ENCODE results near the gene ENTHD1. TPM values are rescaled to one million over a fixed set of nuclear protein-coding genes. Genes with fewer than 3 reads are reported as not detected.

The ENTHD1 gene
- total RNA-seq, 1 experiment from 2014 or later = not detected

GRCh38 chr22:39833610-39834009, 60.0 kb downstream of the ENTHD1 start:
- H3K4me3 Mint-ChIP-seq = no peak overlapping the region
- Histone ChIP-seq H2BK120ac (ENCODE audit: low read depth, low read length, poor library complexity, severe bottlenecking) (no peak overlapping the region), H3K4me1 (ENCODE audit: insufficient read depth, low read length) (no peaks in the 10 kb centered on the region), H2BK5ac (ENCODE audit: insufficient read length, low read length) (no peak overlapping the region), H3K9ac (ENCODE audit: extremely low read depth, insufficient read length, low read length) (no peak overlapping the region), H4K20me1 (ENCODE audit: control insufficient read depth, insufficient read depth, insufficient read length) (no peaks in the 10 kb centered on the region), H3K4ac (ENCODE audit: low read depth, low read length) (no peak overlapping the region), H2AFZ (ENCODE audit: low read length) (no peak overlapping the region), H3K27ac (ENCODE audit: insufficient read length, low read depth, low read length) (no peak overlapping the region), H3K79me2 (ENCODE audit: insufficient read depth, low read length) (no peaks in the 10 kb centered on the region), H3K18ac (ENCODE audit: insufficient read length, low read depth, low read length) (no peak overlapping the region), H3T11ph (ENCODE audit: low read length) (no peak overlapping the region), H2AK5ac (ENCODE audit: insufficient read length, low read length) (no peak overlapping the region), H3K23ac (ENCODE audit: insufficient read length, low read depth, low read length) (no peak overlapping the region), H4K8ac (replicated peaks; ENCODE audit: insufficient read length, low read depth, low read length) (no peak overlapping the region), H3K27me3 (ENCODE audit: insufficient read depth, low read length) (no peaks in the 10 kb centered on the region), H3K4me2 (ENCODE audit: insufficient read depth, insufficient read length, low read length) (no peak overlapping the region), H3K23me2 (ENCODE audit: insufficient read length, low read depth, low read length, poor library complexity, severe bottlenecking) (no peaks in the 10 kb centered on the region), H3K79me1 (ENCODE audit: insufficient read depth, low read depth, low read length, poor library complexity, severe bottlenecking) (no peaks in the 10 kb centered on the region), H4K91ac (ENCODE audit: insufficient read length, low read depth, low read length) (no peak overlapping the region), H4K5ac (ENCODE audit: insufficient read length, low read depth, low read length) (no peak overlapping the region), H2BK15ac (ENCODE audit: low read depth, low read length) (no peak overlapping the region), H3K56ac (ENCODE audit: insufficient read length, low read depth, low read length) (no peak overlapping the region), H2BK20ac (ENCODE audit: low read depth, low read length, poor library complexity, severe bottlenecking) (no peak overlapping the region), H3K9me3 (ENCODE audit: control insufficient read depth, low read depth, low read length) (no peaks in the 10 kb centered on the region), H2BK12ac (ENCODE audit: insufficient read length, low read depth, low read length) (no peak overlapping the region), H3K14ac (ENCODE audit: insufficient read depth, low read length) (no peak overlapping the region)
- H3K36me3 Mint-ChIP-seq (ENCODE audit: insufficient read depth in 1 of 3, low read depth in 3 of 3) = no peaks in the 10 kb centered on the region
- no peak overlapping the region for H3K27ac Mint-ChIP-seq
- no peak for TF ChIP-seq CTCF (conservative IDR thresholded peaks at IDR 0.05)
- H3K4me1 Mint-ChIP-seq = peaks cover 4 to 9% of the 10 kb centered on the region in 2 experiments
- H3K9me3 Mint-ChIP-seq = no peaks in the 10 kb centered on the region
- DNase-seq = no peak
- peaks cover 14% of the 10 kb centered on the region for H3K27me3 Mint-ChIP-seq (ENCODE audit: low read depth)
- WGBS (ENCODE audit: extremely low coverage, insufficient read length, low lambda C conversion rate) = no CpG with 5 or more reads among the region's 2 CpGs
